Osteoblast (primary cell): ENCODE results near the gene GRIA4. TPM values are rescaled to one million over a fixed set of nuclear protein-coding genes. Genes with fewer than 3 reads are reported as not detected.
"Not testable (repeated sequence)": the region's sequence is repeated elsewhere in the genome, so short reads cannot be mapped to it uniquely, and the experiment has no call there.

Experiments used
- DNase-seq: peaks from one replicate; pipeline ENCODE4 v3.0.0; 2011; ENCODE audit warnings: low spot score, mixed read lengths; ENCODE audit not compliant: insufficient read length; ENCODE audit errors: missing footprints
- H2AFZ ChIP-seq: 2 replicates; pipeline ENCODE4 v1.6.0; 2011; ENCODE audit warnings: mild to moderate bottlenecking, low read length
- H3K27ac ChIP-seq: 2 replicates; pipeline ENCODE4 v1.5.1; 2011; ENCODE audit warnings: mild to moderate bottlenecking, low read depth, low read length, moderate library complexity
- H3K27me3 ChIP-seq: 2 replicates; pipeline ENCODE4 v1.6.0; 2012; ENCODE audit warnings: mild to moderate bottlenecking, control low read depth, inconsistent platforms, low read length, moderate library complexity; ENCODE audit not compliant: insufficient read depth
- H3K36me3 ChIP-seq: 2 replicates; pipeline ENCODE4 v1.5.1; 2011; ENCODE audit warnings: mild to moderate bottlenecking, low read length, control low read depth, moderate library complexity; ENCODE audit not compliant: insufficient read depth
- H3K4me1 ChIP-seq: 2 replicates; pipeline ENCODE4 v1.5.1; 2011; ENCODE audit warnings: mild to moderate bottlenecking, low read length, control low read depth, moderate library complexity; ENCODE audit not compliant: insufficient read depth
- H3K4me2 ChIP-seq: 2 replicates; pipeline ENCODE4 v1.6.0; 2011; ENCODE audit warnings: mild to moderate bottlenecking, low read length; ENCODE audit not compliant: insufficient read depth
- H3K4me3 ChIP-seq: fragments of 200-600 bp; sonication (generic); 3 replicates; pipeline ENCODE4 v1.5.1; 2012; ENCODE audit warnings: mild to moderate bottlenecking, low read length, inconsistent platforms; ENCODE audit not compliant: insufficient read depth
- H3K79me2 ChIP-seq: 2 replicates; pipeline ENCODE4 v1.6.0; 2012; ENCODE audit warnings: mild to moderate bottlenecking, low read length, control low read depth, inconsistent platforms; ENCODE audit not compliant: insufficient read depth
- H3K9me3 ChIP-seq: 2 replicates; pipeline ENCODE4 v1.5.1; 2011; ENCODE audit warnings: low read depth, low read length, control low read depth
- H4K20me1 ChIP-seq: 2 replicates; pipeline ENCODE4 v1.6.0; 2012; ENCODE audit warnings: mild to moderate bottlenecking, low read length, control low read depth; ENCODE audit not compliant: insufficient read depth
- total RNA-seq: library from RNA; depleted of rRNA; stranded (reverse); fragments of >200 nt; gene quantifications from 2 replicates; pipeline ENCODE4 v1.2.3, GENCODE V29; 2012
- TF ChIP-seq, protein P1 (sequence below): IDR thresholded peaks from 2 replicates; pipeline ENCODE4 v1.5.1; 2011; ENCODE audit warnings: mild to moderate bottlenecking, low read depth, low read length, moderate library complexity; ENCODE audit errors: extremely low read depth

GRIA4 gene
- total RNA-seq, 1 donor: not detected

DNA sequence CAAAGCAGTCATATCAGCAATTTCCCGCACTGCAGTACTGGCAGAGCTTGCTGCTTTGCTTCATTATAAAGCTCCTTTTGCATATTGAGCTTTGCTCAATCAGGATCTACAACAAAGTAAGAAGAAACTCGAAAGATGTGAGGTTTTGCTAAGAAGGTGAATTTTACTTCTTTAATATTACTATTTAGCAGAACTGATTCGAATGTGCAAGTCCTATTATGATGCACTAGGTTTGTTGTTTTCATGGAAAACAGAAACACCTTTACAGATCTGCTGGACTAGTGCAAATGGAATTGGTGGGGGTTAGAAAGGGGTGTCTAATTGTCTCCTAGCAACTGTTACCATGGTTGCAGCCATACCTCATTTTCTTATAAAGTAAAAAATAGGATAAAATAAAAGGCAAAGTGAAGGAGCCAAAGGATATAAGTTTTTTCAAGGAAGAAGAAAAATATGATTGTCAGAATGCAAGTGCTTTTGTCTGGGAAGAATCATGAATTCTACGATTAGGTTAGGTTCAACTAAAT lies 259.0 kb downstream of the GRIA4 start:
- TF ChIP-seq, protein P1, sequence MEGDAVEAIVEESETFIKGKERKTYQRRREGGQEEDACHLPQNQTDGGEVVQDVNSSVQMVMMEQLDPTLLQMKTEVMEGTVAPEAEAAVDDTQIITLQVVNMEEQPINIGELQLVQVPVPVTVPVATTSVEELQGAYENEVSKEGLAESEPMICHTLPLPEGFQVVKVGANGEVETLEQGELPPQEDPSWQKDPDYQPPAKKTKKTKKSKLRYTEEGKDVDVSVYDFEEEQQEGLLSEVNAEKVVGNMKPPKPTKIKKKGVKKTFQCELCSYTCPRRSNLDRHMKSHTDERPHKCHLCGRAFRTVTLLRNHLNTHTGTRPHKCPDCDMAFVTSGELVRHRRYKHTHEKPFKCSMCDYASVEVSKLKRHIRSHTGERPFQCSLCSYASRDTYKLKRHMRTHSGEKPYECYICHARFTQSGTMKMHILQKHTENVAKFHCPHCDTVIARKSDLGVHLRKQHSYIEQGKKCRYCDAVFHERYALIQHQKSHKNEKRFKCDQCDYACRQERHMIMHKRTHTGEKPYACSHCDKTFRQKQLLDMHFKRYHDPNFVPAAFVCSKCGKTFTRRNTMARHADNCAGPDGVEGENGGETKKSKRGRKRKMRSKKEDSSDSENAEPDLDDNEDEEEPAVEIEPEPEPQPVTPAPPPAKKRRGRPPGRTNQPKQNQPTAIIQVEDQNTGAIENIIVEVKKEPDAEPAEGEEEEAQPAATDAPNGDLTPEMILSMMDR: no peak
- no peaks in the 10 kb centered on the region for H3K79me2 ChIP-seq

DNA sequence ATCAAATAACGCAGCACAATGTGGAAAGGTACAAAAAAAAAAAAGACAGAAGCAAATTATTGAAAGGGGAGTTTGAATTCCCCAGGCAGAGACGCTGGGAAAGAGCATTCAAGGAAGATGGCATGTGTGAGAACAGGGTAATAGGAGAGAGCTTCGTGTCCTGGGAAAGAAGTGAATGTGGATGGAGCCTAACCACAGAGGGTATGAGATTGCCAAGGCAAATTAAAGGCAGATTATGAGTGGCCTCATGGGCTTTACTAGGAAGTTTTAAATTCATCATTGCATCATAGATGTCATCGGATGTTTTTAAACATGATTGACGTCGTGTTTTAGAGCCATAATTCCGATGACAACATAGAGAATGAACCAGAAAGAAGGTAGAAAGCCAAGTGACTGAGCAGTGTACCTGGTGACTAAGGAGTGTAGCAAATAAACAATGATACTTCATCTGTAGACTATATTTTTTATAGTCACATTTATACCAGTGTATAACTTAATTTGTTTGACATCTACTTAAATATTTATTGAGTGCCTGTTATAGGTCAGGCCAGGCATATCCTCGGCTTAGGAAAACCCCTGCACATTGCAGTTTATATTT lies 260.7 kb downstream of the GRIA4 start:
- H2AFZ ChIP-seq: no peak overlapping the region
- no peaks in the 10 kb centered on the region for H4K20me1 ChIP-seq
- TF ChIP-seq, protein P1: no peak
- no peak overlapping the region for H3K4me2 ChIP-seq
- no peak overlapping the region for H3K4me3 ChIP-seq
- DNase-seq: no peak
- no peaks in the 10 kb centered on the region for H3K27me3 ChIP-seq
- no peaks in the 10 kb centered on the region for H3K79me2 ChIP-seq
- no peaks in the 10 kb centered on the region for H3K36me3 ChIP-seq
- H3K4me1 ChIP-seq: no peaks in the 10 kb centered on the region
- H3K9me3 ChIP-seq: no peaks in the 10 kb centered on the region
- no peak overlapping the region for H3K27ac ChIP-seq

More for the DNA sequence above, 259.0 kb downstream of the GRIA4 start:
- no peaks in the 10 kb centered on the region for H3K36me3 ChIP-seq
- no peak overlapping the region for H3K4me2 ChIP-seq
- H3K9me3 ChIP-seq: no peaks in the 10 kb centered on the region
- H4K20me1 ChIP-seq: no peaks in the 10 kb centered on the region
- no peaks in the 10 kb centered on the region for H3K4me1 ChIP-seq
- no peak overlapping the region for H2AFZ ChIP-seq
- DNase-seq: no peak
- H3K27me3 ChIP-seq: no peaks in the 10 kb centered on the region
- H3K27ac ChIP-seq: no peak overlapping the region
- H3K4me3 ChIP-seq: no peak overlapping the region

DNA sequence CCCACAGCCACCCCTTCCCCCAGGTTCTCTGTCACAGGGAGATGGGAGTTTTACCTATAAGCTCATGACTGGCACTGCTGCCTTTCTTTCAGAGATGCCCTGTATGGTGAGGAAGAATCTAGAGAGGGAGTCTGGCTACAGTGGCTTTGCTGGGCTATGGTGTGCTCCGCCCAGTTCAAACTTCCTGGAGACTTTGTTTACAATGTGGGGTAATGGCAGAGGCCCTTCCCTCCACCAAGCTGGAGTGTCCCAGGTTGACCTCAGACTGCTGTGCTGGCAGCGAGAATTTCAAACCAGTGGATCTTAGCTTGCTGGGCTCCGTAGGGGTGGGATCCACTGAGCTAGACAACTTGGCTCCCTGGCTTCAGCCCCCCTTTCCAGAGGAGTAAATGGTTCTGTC lies 268.6 kb downstream of the GRIA4 start:
- Histone ChIP-seq H3K27me3 (no peaks in the 10 kb centered on the region), H3K36me3 (no peaks in the 10 kb centered on the region), H2AFZ (no peak overlapping the region), H3K4me1 (no peaks in the 10 kb centered on the region), H3K79me2 (no peaks in the 10 kb centered on the region), H3K9me3 (no peaks in the 10 kb centered on the region), H3K4me2 (no peak overlapping the region), H3K27ac (no peak overlapping the region), H4K20me1 (no peaks in the 10 kb centered on the region), H3K4me3 (no peak overlapping the region)
- TF ChIP-seq, protein P1: no peak
- no peak for DNase-seq

DNA sequence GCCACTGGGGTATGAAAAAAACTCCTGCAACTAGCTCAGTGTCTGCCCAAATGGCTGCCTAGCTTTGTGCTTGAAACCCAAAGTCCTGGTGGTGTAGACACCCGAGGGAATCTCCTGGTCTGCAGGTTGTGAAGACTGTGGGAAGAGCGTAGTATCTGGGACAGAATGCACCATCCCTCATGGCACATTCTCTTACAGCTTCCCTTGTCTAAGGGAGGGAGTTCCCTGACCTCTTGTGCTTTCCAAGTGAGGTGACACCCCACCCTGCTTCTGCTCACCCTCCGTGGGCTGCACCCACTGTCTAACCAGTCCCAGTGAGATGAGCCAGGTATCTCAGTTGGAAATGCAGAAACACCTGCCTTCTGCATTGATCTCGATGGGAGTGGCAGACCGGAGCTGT lies 269.1 kb downstream of the GRIA4 start:
- not testable (repeated sequence) for H3K4me1 ChIP-seq, H2AFZ ChIP-seq, H3K27me3 ChIP-seq, H3K79me2 ChIP-seq, H4K20me1 ChIP-seq, H3K9me3 ChIP-seq, H3K4me2 ChIP-seq, H3K27ac ChIP-seq, H3K4me3 ChIP-seq, H3K36me3 ChIP-seq, DNase-seq
